Measurements from ENCODE around the gene GRWD1.
A peak's percentile ranks its signal among the peaks of the same experiment; 100 is the strongest.

GRWD1 gene

DNA sequence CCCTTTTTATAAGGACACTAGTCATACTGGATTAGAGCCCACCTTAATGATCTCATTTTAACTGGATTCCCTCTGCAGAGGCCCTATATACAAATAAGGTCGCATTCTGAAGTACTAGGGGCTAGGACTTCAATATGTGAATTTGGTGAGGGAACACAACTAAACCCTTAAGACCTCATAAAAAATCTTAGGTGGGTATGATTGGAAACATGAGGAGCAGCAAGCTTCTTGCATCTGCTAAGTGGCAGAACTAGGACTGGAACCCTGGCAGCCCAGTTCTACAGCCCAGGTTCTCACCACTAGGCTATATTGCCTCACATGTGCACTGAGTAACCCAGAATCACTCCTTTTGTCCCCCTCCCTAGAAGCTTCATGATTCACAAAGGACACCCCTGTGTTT lies 17.1 kb upstream of the GRWD1 start:
- DNase-seq = no peak

DNA sequence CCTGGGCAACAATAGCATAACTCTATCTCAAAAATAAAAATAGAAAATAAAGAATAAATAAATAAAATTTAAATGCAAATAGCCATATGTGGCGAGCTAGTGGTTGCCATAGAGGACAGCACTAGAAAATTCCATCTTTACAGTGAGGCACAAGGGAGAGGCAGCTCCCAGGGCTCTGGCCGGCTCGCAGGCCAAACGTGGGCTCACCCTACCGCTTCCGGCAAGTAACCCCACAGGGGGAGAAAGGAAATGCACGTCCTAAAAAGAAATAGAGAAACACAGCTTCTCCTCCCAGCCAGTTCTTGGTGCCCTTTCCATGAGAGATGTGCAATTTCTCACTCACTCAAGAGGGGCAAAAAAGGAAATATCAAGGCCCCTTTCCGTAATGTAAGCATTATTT lies 12.4 kb upstream of the GRWD1 start:
- DNase-seq = no peak

DNA sequence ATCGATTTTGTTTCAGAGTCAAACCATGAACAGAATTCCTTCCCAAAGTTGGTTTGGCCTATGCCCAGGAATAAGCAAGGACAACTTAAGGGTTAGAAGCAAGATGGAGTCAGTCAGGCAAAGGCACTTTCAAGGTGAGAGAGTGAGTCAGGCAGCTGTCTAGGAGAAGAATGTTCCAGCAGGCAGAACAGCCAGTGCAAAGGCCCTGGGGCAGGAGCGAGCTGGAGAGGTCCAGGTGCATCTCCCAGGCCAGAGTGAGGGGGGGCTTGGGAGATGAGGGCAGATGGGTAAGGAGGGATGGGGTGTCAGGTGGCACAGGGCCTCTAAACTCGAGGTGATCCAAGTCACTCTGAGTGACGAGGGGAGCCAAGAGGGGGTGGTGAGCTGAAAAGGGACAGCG lies 9.2 kb upstream of the GRWD1 start:
- no peak for DNase-seq

DNA sequence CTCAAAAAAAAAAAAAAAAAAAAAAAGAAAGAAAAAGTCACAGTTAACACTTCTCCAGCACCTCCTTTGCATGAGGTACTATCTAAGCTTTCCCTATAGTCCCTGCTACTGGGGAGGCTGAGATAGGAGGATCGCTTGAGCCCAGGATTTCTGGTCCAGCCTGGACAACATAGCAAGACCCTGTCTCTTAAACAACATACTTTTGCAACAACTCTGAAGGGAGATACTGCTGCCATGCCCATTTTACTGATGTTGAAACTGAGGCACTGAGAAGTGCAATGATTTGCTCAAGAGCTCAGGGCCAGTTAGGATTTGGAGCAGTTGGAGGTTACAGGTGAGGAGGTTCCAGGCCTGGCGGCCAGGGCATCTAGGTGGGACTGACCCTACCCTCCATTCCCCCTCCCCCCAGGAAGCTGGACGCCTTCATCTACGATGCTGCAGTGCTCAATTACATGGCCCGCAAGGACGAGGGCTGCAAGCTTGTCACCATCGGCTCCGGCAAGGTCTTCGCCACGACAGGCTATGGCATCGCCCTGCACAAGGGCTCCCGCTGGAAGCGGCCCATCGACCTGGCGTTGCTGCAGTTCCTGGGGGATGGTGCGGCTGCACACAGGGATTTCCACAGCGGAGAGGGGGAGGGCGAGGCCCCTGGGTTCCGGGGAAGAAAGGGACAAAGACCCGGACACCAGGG lies 4.3 kb upstream of the GRWD1 start:
- DNase-seq = no peak

DNA sequence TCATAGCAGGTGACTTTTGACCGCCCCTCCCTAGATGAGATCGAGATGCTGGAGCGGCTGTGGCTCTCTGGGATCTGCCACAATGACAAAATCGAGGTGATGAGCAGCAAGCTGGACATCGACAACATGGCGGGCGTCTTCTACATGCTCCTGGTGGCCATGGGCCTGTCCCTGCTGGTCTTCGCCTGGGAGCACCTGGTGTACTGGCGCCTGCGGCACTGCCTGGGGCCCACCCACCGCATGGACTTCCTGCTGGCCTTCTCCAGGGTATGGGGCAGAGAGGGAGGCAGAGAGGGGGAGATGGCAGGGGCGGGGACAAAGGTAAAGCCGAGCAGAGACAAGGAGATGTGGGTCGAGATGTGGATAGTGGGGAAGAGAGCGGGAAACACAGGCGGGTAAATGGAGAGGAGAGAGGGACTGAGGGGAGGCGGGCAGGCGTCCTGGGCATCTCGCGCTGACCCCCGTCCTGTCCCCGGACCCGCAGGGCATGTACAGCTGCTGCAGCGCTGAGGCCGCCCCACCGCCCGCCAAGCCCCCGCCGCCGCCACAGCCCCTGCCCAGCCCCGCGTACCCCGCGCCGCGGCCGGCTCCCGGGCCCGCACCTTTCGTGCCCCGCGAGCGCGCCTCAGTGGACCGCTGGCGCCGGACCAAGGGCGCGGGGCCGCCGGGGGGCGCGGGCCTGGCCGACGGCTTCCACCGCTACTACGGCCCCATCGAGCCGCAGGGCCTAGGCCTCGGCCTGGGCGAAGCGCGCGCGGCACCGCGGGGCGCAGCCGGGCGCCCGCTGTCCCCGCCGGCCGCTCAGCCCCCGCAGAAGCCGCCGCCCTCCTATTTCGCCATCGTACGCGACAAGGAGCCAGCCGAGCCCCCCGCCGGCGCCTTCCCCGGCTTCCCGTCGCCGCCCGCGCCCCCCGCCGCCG lies 3.4 kb upstream of the GRWD1 start:
- no peak for DNase-seq

DNA sequence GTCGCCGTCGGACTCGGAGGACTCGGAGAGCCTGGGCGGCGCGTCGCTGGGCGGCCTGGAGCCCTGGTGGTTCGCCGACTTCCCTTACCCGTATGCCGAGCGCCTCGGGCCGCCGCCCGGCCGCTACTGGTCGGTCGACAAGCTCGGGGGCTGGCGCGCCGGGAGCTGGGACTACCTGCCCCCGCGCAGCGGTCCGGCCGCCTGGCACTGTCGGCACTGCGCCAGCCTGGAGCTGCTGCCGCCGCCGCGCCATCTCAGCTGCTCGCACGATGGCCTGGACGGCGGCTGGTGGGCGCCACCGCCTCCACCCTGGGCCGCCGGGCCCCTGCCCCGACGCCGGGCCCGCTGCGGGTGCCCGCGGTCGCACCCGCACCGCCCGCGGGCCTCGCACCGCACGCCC lies 2.5 kb upstream of the GRWD1 start:
- peak in 3 of 6 experiments; percentile 9 to 22 (median 15) for DNase-seq

DNA sequence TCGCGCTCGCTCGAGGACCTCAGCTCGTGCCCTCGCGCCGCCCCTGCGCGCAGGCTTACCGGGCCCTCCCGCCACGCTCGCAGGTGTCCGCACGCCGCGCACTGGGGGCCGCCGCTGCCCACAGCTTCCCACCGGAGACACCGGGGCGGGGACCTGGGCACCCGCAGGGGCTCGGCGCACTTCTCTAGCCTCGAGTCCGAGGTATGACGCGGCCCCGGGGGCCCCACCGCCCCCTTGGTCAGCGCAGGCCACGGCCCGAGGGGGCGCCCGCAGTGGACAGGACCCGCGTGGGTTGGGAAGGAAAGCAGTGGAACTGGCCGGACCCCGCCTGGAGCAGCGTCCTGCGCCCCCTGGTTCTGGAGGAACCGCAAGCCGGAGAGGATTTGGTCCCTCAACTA lies 2.1 kb upstream of the GRWD1 start:
- no peak for DNase-seq

DNA sequence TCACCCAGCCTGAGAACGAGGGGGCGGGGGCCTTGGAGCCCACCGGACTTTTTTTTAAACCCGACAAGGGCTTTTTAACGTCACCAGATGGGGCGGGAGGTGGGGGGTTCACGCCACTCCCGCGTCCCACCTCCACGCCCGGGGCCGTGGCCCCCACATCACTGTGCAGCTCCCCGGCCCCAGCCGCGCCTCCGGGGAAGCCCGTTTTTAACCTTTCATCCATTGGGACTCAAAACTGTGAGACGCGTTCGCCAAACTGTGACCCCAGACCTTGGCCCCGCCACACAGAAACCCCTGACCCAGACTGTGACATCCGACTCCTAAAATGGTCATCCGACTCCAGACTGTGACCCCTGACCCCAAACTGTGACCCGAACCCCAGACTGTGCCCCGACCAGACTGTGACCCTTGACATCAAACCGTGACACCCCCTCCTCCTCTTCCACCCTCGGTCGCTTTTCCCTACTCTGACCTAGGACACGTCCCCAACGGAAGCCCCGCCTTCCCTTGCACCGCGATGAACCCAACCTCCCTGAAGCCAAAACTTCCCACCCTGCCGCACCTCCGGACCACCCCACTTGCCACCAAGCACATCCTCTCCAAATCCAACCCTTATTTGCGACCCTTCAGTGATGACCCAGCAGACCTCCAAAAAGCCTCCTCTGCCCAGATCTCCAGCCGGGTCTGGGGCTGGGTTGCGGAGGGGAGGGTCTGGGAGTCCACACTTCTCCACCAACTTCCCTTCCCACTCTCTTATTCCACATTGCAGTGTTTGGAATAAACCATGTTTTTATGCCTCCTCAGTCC lies 1.5 kb upstream of the GRWD1 start:
- DNase-seq = peak in 1 of 6 experiments; percentile 18

DNA sequence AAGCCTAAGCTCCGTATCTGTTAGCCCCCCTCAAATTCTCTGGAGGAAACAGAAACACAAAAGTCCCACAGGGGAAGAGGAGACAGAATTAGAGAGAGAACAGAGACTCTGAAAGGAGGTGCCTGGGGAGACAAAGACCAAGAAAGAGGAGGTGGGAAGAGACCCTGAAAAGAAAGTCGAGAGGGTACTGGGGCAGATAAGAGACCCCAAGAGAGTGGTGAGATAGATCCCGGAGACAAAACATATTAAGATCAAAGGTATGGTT lies 915 bp upstream of the GRWD1 start:
- DNase-seq = no peak

DNA sequence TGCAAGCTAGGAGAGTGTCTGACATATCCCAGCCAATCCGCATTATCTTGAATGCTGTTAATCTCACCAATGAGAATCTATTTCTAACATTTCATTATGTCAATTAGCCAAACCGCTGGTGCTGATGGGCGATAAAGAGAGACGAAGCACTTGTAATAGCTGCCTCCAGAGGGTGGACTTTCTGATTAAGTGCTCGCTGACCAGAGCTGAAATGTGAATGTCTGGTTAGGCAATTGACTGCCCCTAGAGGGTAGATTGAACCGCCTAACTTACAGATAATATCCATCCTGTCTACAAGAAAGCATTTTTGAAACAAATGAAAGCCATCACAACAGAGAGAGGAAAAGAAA lies 552 bp upstream of the GRWD1 start:
- DNase-seq = peak in 1 of 6 experiments; percentile 51

DNA sequence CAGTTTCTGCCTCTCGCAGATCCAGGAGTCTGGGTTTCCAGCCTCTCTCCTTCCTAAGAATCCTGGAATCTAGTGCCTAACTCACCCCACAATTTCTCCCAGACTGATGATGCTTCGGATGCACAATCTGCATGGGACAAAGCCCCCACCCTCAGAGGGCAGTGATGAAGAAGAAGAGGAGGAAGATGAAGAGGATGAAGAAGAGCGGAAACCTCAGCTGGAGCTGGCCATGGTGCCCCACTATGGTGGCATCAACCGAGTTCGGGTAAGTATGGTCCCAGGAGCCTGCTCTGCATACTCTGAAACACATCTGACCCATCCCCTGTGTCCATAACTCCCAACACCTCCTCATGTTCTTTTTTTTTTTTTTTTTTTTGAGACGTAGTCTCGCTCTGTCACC lies 796 bp downstream of the GRWD1 start:
- DNase-seq = no peak

DNA sequence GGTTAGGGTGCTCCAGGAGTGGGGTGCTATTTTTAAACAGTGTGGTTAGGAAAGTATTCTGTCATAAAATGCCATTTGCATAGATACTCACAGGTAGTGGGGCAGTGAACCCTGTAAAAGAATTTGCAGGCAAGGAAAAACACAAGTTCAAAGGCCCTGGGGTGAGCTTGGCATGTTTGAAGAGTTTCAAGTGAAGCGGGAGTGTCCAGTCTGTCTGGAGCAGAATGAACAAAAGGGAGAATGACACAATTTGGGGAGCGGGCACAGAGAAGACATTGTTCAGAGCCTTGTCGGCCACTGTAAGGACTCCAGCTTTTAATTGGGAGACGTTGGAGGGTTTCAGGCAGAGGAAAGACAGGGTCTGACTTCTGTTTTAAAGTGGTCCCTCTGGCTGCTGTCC lies 2.8 kb downstream of the GRWD1 start:
- no peak for DNase-seq

DNA sequence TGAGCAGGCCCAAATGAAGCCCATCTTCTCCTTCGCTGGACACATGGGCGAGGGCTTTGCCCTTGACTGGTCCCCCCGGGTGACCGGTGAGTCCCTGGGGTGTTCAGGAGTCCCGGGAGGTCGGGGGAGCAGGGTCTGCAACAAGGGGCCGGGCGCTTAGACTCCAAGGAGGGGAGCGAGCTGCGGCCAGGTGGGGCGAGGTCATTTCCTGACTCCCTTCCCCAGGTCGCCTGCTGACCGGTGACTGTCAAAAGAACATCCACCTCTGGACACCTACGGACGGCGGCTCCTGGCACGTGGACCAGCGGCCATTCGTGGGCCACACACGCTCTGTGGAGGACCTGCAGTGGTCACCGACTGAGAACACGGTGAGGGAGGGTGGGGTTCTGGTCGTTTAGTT lies 4.7 kb downstream of the GRWD1 start:
- DNase-seq = no peak

DNA sequence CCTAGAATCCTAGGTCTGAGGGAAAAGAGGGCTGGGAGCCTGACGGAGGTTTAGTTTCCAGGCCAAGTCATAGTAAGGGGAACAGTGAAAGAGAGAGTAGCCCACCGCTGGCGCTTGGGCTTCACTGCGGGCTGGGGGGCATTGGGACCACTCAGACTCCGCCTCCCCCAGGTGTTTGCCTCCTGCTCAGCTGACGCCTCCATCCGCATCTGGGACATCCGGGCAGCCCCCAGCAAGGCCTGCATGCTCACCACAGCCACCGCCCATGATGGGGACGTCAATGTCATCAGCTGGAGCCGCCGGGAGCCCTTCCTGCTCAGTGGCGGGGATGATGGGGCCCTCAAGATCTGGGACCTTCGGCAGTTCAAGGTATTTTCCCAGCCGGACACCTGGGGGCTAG lies 5.1 kb downstream of the GRWD1 start:
- no peak for DNase-seq

DNA sequence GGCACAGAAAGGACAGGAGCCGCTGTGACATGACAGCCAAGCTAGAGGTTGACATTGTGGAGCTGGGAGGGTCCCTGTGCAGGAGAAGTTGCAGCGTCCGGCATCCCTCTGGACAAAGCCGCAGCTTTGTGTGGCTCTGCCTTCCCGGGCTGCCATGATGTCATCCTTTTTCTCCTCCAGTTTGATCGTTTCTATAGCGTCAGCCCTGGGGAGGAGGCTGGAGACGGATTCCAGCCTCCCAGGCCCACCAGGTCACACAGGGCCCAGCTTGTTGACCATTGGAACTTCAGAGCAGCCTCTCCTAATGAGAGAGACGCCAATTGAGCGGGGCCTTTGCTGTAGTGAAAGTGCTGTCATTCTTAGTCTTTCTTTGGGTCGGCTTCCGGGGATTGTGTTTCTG lies 5.8 kb downstream of the GRWD1 start:
- no peak for DNase-seq

DNA sequence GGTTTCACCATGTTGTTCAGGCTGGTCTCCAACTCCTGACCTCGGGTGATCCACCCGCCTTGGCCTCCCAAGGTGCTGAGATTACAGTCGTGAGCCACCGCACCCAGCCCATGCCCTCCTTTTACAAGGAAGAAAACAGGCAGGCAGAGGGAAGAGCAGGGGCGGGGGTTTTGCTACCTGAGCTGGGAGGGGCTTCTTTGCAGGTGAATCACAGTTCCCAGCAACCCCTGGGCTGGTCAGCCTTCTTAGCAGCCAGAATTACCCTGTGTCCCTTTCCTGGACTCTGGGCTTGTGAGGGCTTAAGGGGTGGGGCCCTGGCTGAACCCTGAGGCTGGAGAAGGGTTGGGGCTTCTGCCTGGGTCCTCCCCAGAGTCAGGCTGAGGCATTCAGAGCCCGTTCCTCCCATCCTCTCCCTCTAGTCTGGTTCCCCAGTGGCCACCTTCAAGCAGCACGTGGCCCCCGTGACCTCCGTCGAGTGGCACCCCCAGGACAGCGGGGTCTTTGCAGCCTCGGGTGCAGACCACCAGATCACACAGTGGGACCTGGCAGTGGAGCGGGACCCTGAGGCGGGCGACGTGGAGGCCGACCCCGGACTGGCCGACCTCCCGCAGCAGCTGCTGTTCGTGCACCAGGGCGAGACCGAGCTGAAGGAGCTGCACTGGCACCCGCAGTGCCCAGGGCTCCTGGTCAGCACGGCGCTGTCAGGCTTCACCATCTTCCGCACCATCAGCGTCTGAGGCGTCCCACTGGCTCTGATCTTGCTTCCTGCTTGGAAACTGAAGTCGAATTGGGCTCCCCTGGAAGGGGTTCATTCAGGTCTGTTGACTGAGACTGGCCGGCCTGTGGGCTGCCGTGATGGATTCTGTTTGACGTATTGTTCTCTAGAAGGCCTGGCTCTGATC lies 6.8 kb downstream of the GRWD1 start:
- no peak for DNase-seq

DNA sequence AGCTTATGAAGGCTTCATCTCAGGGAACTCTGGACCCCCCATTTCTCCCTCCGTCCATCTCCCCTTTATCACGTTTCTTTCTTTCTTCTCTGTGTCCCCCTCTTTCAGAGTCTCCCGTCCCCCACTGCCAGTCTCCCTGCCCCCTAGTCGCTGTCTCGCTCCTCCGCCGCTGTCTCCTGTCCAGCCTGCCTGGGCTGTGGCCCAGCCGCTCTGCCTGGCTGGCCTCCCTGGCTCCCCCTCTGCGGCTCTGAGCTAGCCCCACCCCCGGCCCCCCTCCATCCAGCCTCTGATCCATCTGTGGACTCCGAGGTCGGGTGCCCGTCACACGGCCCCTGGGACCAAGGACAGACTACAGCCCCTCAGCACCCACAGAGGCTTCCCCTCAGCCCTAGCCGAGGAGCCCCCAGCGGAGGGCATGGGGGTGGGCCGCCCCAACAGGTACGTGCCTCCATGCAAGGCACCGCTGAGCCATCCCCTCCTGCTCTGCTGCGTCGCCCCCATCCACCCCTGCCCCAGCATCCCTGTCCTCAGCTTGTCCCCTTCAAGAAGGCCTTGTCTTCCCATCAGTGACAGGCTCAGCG lies 8.5 kb downstream of the GRWD1 start:
- no peak for DNase-seq

DNA sequence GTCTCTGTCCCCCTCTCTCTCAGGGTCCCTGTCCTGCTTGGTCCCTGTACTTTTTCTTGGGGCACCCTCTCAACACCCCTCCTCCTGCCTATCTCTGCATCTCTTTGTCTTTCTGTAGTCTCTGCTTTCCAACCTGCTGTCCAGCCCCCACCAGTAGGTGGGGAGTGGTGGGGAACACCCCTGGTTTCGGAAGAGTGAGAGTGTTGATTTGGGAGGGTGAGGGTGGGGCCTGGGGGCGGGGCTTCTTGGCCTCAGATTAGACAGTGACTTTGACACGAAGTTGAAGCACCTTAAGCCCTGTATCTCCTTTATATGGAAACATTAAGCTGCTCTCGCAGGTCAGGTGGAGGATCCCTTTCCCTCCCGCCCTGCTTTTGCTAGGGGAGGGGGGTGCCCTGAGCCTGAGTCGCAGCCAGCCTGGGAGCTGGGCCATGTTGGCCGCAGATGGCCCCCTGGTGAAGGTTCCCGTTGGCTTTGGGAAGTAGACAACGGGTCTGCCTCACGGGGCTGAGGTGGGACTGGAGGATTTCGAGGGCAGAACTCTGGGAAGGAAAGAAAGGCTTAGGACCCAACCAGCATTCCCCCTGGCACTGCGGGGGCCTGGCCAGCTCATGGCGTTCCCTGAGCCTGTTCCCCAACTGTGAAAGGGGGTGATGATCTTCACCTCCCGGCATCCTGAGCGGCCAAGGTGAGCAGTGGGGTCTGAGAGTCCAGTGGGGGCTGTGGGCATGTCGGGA lies 9.6 kb downstream of the GRWD1 start, which contains the start of gene KCNJ14:
Gene KCNJ14, plus strand, starts transcription at position 404 of the 737 bp plus-strand sequence. CDS start 6,151 bp downstream, outside the sequence.
- no peak for DNase-seq

DNA sequence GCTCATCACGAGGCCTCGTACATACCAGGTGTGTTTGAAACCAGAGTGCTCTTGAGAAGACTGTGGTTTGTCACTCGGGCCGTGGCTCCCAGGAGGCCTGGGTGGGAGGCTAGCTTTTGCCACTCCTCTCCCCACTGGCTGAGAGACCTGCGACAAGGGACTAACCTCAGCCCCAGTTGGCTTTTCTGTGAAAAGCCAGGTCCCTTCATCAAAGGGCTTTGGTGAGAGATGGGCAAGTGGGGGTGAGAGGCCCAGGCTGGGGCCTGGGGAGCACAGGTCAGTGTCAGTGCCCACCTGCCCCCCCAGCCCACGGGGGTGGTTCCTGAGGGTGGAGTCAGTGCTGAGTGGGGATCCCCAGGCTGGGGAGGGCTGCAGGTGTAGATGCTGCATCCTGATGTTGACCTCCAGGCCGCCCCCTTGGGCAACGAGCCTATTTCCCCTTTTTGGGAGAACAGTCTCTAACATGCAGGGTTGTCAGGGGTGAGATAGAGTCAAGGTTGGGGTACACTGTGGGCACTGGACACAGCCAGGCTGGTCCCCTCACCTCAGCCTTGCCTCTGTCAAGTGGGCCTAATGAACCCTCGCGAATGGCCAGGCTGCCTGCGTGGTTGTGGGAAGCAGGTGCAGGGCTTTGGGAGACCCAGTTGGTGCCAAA lies 10.3 kb downstream of the GRWD1 start:
- DNase-seq = no peak

DNA sequence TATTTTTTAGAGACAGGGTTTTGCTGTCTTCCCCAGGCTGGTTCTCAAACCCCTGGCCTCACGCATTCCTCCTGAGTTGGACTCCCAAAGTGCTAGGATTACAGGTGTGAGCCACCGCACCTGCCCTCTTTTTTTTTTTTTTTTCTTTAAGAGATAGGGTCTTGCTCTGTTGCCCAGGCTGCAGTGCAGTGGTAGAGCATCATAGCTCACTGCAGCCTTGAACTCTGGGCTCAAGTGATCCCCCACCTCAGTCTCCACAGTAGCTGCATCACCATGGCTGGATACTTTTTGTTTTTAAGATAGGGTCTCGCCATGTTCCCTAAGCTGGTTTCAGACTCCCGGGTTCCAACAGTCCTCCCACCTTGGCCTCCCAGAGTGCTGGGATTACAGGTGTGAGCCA lies 11.1 kb downstream of the GRWD1 start:
- no peak for DNase-seq

DNA sequence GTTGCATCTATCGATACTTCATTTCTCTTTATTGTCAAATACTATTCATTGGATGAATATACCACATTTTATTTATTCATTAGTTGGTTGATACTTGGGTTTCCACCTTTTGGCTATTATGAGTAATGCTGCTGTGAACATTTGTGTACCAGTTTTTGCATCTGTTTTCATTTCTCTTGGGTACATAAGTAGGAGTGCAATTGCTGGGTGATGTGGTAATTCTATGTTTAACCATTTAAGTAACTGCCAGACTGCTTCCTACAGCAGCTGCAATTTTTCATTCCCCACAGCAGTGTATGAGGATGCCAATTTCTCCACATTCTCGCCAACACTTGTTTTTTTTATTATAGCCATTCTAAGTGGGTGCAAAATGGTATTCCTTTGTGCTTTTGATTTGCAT lies 12.2 kb downstream of the GRWD1 start:
- DNase-seq = no peak
